Measurements from ENCODE around the gene FMO2. TPM values are rescaled to one million over a fixed set of nuclear protein-coding genes. Genes with fewer than 3 reads are reported as not detected.

FMO2 gene
- total and polyA plus RNA-seq, 2 of the 8 experiments (the other 6 are each of a cell fraction or from before 2014, with no cell fraction given): not detected

- FAIRE-seq (no peak), DNase-seq (ENCODE audit: low read depth in 1 of 2, low spot score in 2 of 2) (no peak)
- H3K27me3 ChIP-seq (replicated peaks in 1 of 4; ENCODE audit: control insufficient read depth in 3 of 4, extremely low read depth in 1 of 4, insufficient read depth in 3 of 4, low read length in 3 of 4): no peaks in the 10 kb centered on the region
- H3K14ac ChIP-seq (ENCODE audit: insufficient read length): no peak overlapping the region
- no peak overlapping the region for H3K4ac ChIP-seq (replicated peaks; ENCODE audit: insufficient read length, low read depth, low read length)
- no peak overlapping the region for H4K91ac ChIP-seq (replicated peaks; ENCODE audit: insufficient read length, low read length)
- H4K8ac ChIP-seq (ENCODE audit: extremely low read depth, insufficient read depth, low read length): no peak overlapping the region
- H3K23me2 ChIP-seq (ENCODE audit: low read depth, low read length): no peaks in the 10 kb centered on the region
- no peaks in the 10 kb centered on the region for H3K4me1 ChIP-seq (replicated peaks in 1 of 4; ENCODE audit: control insufficient read depth in 3 of 4, insufficient read depth in 4 of 4, low read length in 3 of 4)
- no peaks in the 10 kb centered on the region; a peak in 1 of 8 replicates for H3K36me3 ChIP-seq (ENCODE audit: control insufficient read depth in 2 of 4, insufficient read depth in 4 of 4, low read length in 3 of 4)
- ChIA-PET POLR2A (ENCODE audit: partially characterized antibody) (no interaction called here), CTCF (ENCODE audit: partially characterized antibody) (interaction anchor here (1.3 kb wide), 1 partner anchor 14 kb away, joined by 4 read pairs; no protein-coding TSS in a partner anchor)
- H3K23ac ChIP-seq (ENCODE audit: insufficient read length): no peak overlapping the region
- H3K9me3 ChIP-seq (ENCODE audit: insufficient read depth in 2 of 2, low read depth in 1 of 2, low read length in 1 of 2): no peaks in the 10 kb centered on the region
- no peak overlapping the region for H2AFZ ChIP-seq (ENCODE audit: low read length)
- H3K79me2 ChIP-seq (ENCODE audit: control insufficient read depth in 1 of 2, insufficient read depth in 2 of 2, low read length in 2 of 2): no peaks in the 10 kb centered on the region
- no peak overlapping the region for H3K9ac ChIP-seq (replicated peaks in 1 of 4; ENCODE audit: extremely low read depth in 1 of 4, low read depth in 3 of 4, low read length in 3 of 4)
- H3K56ac ChIP-seq (replicated peaks; ENCODE audit: insufficient read length, low read depth, low read length): no peak overlapping the region
- H2BK15ac ChIP-seq (ENCODE audit: low read length): no peak overlapping the region
- no peak overlapping the region for H3K4me2 ChIP-seq (ENCODE audit: insufficient read depth in 1 of 2, low read depth in 2 of 2, low read length in 2 of 2)
- no peak overlapping the region for H3K18ac ChIP-seq (ENCODE audit: extremely low read depth, low read length)
- no peak overlapping the region for H3K4me3 ChIP-seq (ENCODE audit: extremely low read depth in 1 of 4, insufficient read depth in 2 of 4, low read depth in 3 of 4, low read length in 4 of 4)
- no peak overlapping the region for H3K27ac ChIP-seq (ENCODE audit: low read depth, low read length)
- H4K5ac ChIP-seq (ENCODE audit: insufficient read length, low read depth, low read length): no peak overlapping the region
- H3K79me1 ChIP-seq (ENCODE audit: low read depth, low read length): no peaks in the 10 kb centered on the region
- 91% methylated on average over 2 of the region's 2 CpGs; no CpG with 5 or more reads in 1 of the 2 experiments for WGBS, 2 experiments (ENCODE audit: extremely low coverage in 1 of 2, insufficient coverage in 1 of 2, insufficient read length in 1 of 2, insufficient replicate concordance in 2 of 2, low coverage in 1 of 2, low lambda C conversion rate in 2 of 2, missing lambda C conversion rate in 1 of 2)
- no peak overlapping the region for H2BK5ac ChIP-seq (ENCODE audit: low read depth, low read length)
- no peaks in the 10 kb centered on the region for H4K20me1 ChIP-seq (replicated peaks in 1 of 2; ENCODE audit: control insufficient read depth in 1 of 2, insufficient read depth in 2 of 2, low read length in 2 of 2)
- no peak overlapping the region for H2BK12ac ChIP-seq (ENCODE audit: low read depth, low read length)
- no peak overlapping the region for H2BK120ac ChIP-seq (replicated peaks; ENCODE audit: low read depth, low read length)
- no peak overlapping the region for H2AK5ac ChIP-seq (ENCODE audit: low read depth, low read length)
- H2BK20ac ChIP-seq (ENCODE audit: low read length): no peak overlapping the region
- TF ChIP-seq, protein P1, sequence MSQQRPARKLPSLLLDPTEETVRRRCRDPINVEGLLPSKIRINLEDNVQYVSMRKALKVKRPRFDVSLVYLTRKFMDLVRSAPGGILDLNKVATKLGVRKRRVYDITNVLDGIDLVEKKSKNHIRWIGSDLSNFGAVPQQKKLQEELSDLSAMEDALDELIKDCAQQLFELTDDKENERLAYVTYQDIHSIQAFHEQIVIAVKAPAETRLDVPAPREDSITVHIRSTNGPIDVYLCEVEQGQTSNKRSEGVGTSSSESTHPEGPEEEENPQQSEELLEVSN (IDR thresholded peaks at IDR 0.05): no peak
- TF ChIP-seq SIN3A (conservative IDR thresholded peaks at IDR 0.05 in 1 of 2, IDR thresholded peaks at IDR 0.05 in 1 of 2; ENCODE audit: low read depth in 1 of 2, low read length in 2 of 2) (no peak), RXRA (IDR thresholded peaks at IDR 0.05; ENCODE audit: insufficient read depth, low read depth, low read length) (no peak), SP2 (IDR thresholded peaks at IDR 0.05; ENCODE audit: low read length) (no peak), JUN (IDR thresholded peaks at IDR 0.05; ENCODE audit: low read depth, low read length) (no peak), GTF2F1 (IDR thresholded peaks at IDR 0.05; ENCODE audit: borderline replicate concordance, low read depth, low read length) (no peak), SP1 (IDR thresholded peaks at IDR 0.05; ENCODE audit: low read depth, low read length) (no peak), RNF2 (IDR thresholded peaks at IDR 0.05; ENCODE audit: borderline replicate concordance, low read depth, low read length, missing control alignments, poor library complexity, severe bottlenecking) (no peak), BACH1 (IDR thresholded peaks at IDR 0.05; ENCODE audit: low read length) (no peak), CBX5 (IDR thresholded peaks at IDR 0.05; ENCODE audit: low read depth, low read length) (no peak), CBX8 (IDR thresholded peaks at IDR 0.05; ENCODE audit: borderline replicate concordance, low read depth, low read length) (no peak), NRF1 (IDR thresholded peaks at IDR 0.05; ENCODE audit: low read depth, low read length) (no peak)
- TF ChIP-seq, protein P2, sequence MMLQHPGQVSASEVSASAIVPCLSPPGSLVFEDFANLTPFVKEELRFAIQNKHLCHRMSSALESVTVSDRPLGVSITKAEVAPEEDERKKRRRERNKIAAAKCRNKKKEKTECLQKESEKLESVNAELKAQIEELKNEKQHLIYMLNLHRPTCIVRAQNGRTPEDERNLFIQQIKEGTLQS (IDR thresholded peaks at IDR 0.05; ENCODE audit: insufficient read depth, low read depth, low read length): no peak
Observed at GRCh38 chr1:171152549-171152948, 32.6 kb upstream of the FMO2 start.

Data from H1 (cell line).